Upper lobe of left lung (tissue), 6 donors: Measurements from ENCODE around the gene SLC6A3. TPM values are rescaled to one million over a fixed set of nuclear protein-coding genes. Genes with fewer than 3 reads are reported as not detected.

Experiments
- ATAC-seq, 2 donors: fragments of 200-7000 bp; cut with Tn5 transposase; one replicate each; pipeline ENCODE4 v1.9.1; 2022; ENCODE audit warnings: mild to moderate bottlenecking in 2 of 2, moderate library complexity in 2 of 2; ENCODE audit not compliant: low FRiP score in 2 of 2
- DNase-seq, 2 donors: peaks; one replicate each; pipeline ENCODE4 v3.0.0-alpha.2; 2019 to 2020
- H3K27ac ChIP-seq, 4 donors: fragments of 200-600 bp; sonication (generic); one replicate each; pipeline ENCODE4 v1.5.1; 2016 to 2019
- H3K27me3 ChIP-seq, 4 donors: fragments of 200-600 bp; sonication (generic); one replicate each; pipeline ENCODE4 v1.5.1; 2017 to 2019
- H3K36me3 ChIP-seq, 4 donors: fragments of 200-600 bp; sonication (generic); one replicate each; pipeline ENCODE4 v1.5.1; 2016 to 2019
- H3K4me1 ChIP-seq, 4 donors: fragments of 200-600 bp; sonication (generic); one replicate each; pipeline ENCODE4 v1.5.1; 2018 to 2019
- H3K4me3 ChIP-seq, 4 donors: fragments of 200-600 bp; sonication (generic); one replicate each; pipeline ENCODE4 v1.5.1; 2017 to 2019; ENCODE audit warnings: mild to moderate bottlenecking in 2 of 4, moderate library complexity in 1 of 4
- H3K9me3 ChIP-seq, 4 donors: fragments of 200-600 bp; sonication (generic); one replicate each; pipeline ENCODE4 v1.5.1; 2018 to 2019
- EP300 ChIP-seq, 4 donors: sonication (generic); formaldehyde crosslinking; IDR thresholded peaks; one replicate each; pipeline ENCODE4 v1.5.1; 2017; ENCODE audit warnings: antibody characterized with exemption in 4 of 4, control low read depth in 2 of 4
- POLR2A ChIP-seq, 4 donors: fragments of 450-650 bp; IDR thresholded peaks; one replicate each; pipeline ENCODE4 v1.5.1; 2016 to 2017; ENCODE audit warnings: antibody characterized with exemption in 4 of 4, mild to moderate bottlenecking in 2 of 4
- POLR2AphosphoS5 ChIP-seq, 2 donors: sonication (generic); formaldehyde crosslinking; IDR thresholded peaks; one replicate each; pipeline ENCODE4 v1.5.1; 2017; ENCODE audit warnings: antibody characterized with exemption in 2 of 2
- WGBS, 2 donors: methylation state at CpG; one replicate each; pipeline ENCODE4 v1.1.5; 2017 to 2018; 5-methylcytosine and 5-hydroxymethylcytosine counted together
- total RNA-seq, 6 donors: library from RNA; depleted of rRNA in 4 of 6; stranded (reverse); fragments of >200 nt in 4 of 6; gene quantifications; one replicate each; pipeline versions ENCODE4 v1.1.0 to v1.2.1, GENCODE V29; 2016 to 2021
- TF ChIP-seq, protein P1 (sequence below), 6 experiments: fragments of 450-650 bp in 4 of 6; fragments of 200-600 bp in 2 of 6; sonication (generic) in 2 of 6; IDR thresholded peaks; one replicate each; pipeline ENCODE4 v1.5.1; 2016 to 2019; ENCODE audit warnings: antibody characterized with exemption in 6 of 6
- donor health status: DM: no; HTN: no; CAD: no; lungs with moderate emphysema.
- donor health status: DM: no; HTN: yes; CAD: no; lungs with severe emphysema.

The SLC6A3 gene
- total RNA-seq, 6 donors from 2014 or later = 0.15 to 1.2 (median 0.36) TPM; not detected in 2

DNA sequence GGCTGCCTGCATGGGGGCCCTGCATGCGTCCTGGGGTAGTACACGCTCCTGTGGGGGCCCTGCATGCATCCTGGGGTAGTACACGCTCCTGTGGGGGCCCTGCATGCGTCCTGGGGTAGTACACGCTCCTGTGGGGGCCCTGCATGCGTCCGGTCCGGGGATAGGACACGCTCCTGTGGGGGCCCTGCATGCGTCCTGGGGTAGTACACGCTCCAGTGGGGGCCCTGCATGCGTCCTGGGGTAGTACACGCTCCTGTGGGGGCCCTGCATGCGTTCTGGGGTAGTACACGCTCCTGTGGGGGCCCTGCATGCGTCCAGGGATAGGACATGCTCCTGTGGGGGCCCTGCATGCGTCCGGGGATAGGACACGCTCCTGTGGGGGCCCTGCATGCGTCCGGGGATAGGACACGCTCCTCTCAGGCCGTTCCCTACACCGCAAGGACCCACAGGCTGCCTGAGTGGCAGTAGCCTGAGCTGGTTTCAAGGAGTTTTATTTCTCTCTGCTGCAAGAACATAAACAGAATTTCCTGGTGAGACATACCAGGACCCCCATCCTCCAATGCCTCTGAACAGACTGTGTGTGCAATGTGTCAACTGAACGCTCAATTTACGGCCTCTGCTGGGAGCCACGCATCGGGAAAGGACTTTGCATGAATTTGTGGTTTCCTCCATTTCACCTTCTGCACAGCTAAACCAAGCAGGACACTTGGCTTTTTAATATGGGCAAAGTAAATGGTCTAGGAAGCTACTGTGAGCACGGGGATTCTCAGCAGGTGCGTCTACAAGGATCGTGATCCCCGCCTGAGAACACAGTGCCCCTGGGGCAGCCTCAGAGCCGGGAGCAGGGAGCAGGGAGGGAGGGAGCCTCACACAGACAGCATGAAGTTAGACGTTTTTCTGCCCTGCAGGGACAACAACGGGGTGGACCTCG, 51.4 kb downstream of the SLC6A3 start:
- no peak overlapping the region for H3K4me3 ChIP-seq
- H3K27me3 ChIP-seq = no peaks in the 10 kb centered on the region
- H3K9me3 ChIP-seq = no peaks in the 10 kb centered on the region
- DNase-seq = no peak
- no peak for ATAC-seq
- no peak for TF ChIP-seq POLR2A (IDR thresholded peaks at IDR 0.05)
- TF ChIP-seq, protein P1, sequence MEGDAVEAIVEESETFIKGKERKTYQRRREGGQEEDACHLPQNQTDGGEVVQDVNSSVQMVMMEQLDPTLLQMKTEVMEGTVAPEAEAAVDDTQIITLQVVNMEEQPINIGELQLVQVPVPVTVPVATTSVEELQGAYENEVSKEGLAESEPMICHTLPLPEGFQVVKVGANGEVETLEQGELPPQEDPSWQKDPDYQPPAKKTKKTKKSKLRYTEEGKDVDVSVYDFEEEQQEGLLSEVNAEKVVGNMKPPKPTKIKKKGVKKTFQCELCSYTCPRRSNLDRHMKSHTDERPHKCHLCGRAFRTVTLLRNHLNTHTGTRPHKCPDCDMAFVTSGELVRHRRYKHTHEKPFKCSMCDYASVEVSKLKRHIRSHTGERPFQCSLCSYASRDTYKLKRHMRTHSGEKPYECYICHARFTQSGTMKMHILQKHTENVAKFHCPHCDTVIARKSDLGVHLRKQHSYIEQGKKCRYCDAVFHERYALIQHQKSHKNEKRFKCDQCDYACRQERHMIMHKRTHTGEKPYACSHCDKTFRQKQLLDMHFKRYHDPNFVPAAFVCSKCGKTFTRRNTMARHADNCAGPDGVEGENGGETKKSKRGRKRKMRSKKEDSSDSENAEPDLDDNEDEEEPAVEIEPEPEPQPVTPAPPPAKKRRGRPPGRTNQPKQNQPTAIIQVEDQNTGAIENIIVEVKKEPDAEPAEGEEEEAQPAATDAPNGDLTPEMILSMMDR (IDR thresholded peaks at IDR 0.05) = no peak
- no peak for TF ChIP-seq EP300 (IDR thresholded peaks at IDR 0.05)
- TF ChIP-seq POLR2AphosphoS5 (IDR thresholded peaks at IDR 0.05) = no peak
- H3K36me3 ChIP-seq = no peaks in the 10 kb centered on the region
- H3K4me1 ChIP-seq = no peaks in the 10 kb centered on the region
- H3K27ac ChIP-seq = no peak overlapping the region
- WGBS, 2 donors = 57 to 78% methylated on average over 16 to 33 of the region's 36 CpGs

DNA sequence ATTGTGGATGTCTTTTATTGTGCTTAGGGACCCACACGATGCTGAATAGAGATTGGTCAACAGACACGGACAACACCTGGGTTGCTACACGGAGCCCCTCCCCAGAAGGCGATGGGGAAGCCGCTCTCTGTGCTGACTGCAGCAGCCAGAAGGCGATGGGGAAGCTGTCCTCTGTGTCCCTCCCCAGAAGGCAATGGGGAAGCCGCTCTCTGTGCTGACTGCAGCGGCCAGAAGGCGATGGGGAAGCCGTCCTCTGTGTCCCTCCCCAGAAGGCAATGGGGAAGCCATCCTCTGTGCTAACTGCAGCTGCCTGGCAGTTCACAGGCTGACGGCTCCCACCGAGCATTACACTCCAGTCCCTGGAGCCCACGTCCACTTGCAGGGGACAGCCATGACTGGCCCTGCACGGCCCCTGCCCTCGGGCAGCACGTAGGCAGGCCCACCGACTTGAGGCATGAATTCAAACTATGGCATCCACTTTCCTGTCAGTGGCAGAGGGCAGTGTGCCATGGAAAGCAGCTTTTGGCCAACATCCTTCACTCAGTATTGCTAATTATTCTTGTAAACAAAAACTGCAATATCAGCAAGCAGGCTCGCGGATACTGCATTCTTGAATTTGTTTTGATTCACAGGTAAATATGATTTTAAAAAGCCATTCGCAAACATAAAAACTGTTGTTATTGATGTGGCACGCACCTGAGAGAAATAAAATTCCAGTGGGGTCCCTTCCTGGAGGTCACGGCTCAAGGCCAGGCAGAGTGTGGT, 52.3 kb downstream of the SLC6A3 start:
- H3K4me3 ChIP-seq = no peak overlapping the region
- H3K27me3 ChIP-seq = no peaks in the 10 kb centered on the region
- 71 to 73% methylated on average over 12 to 22 of the region's 22 CpGs for WGBS, 2 donors
- H3K9me3 ChIP-seq = no peaks in the 10 kb centered on the region
- no peaks in the 10 kb centered on the region for H3K36me3 ChIP-seq
- TF ChIP-seq, protein P1 (IDR thresholded peaks at IDR 0.05) = no peak
- no peak for TF ChIP-seq POLR2AphosphoS5 (IDR thresholded peaks at IDR 0.05)
- TF ChIP-seq POLR2A (IDR thresholded peaks at IDR 0.05) = no peak
- TF ChIP-seq EP300 (IDR thresholded peaks at IDR 0.05) = no peak
- H3K27ac ChIP-seq = no peak overlapping the region
- H3K4me1 ChIP-seq = no peaks in the 10 kb centered on the region
- ATAC-seq (peak in 1 of 2 donors; percentile 34), DNase-seq (no peak)

GRCh38 chr5:1392261-1392660, 53.0 kb downstream of the SLC6A3 start:
- 84 to 88% methylated on average over 6 to 11 of the region's 11 CpGs for WGBS, 2 donors
- ATAC-seq (no peak), DNase-seq (no peak)
- Histone ChIP-seq H3K27ac (no peak overlapping the region), H3K36me3 (no peaks in the 10 kb centered on the region), H3K4me3 (no peak overlapping the region), H3K4me1 (no peaks in the 10 kb centered on the region), H3K27me3 (no peaks in the 10 kb centered on the region), H3K9me3 (no peaks in the 10 kb centered on the region)
- TF ChIP-seq POLR2AphosphoS5 (IDR thresholded peaks at IDR 0.05) (no peak), POLR2A (IDR thresholded peaks at IDR 0.05) (no peak), EP300 (IDR thresholded peaks at IDR 0.05) (no peak)
- TF ChIP-seq, protein P1 (IDR thresholded peaks at IDR 0.05) = no peak

DNA sequence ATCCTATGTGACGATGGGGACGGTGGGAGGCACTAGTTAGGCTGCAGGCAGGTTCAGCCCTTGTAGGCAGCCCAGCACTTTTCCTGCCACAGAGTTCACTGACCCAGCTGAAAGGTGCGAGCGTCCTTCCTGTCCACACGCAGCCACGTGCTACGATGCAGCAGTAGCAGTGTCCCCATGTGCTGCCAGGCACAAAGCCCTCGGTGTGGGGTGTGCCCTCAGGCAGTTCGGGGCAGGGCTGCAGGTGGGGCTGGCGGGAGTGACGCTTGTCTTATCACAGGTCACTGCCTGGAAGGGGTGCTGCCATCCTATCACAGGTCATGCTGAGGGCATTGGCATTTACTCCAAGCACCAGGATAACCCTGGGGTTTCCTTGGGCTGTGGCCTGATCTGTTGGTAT, 53.5 kb downstream of the SLC6A3 start:
- peaks cover 0 to 4% (median 2%) of the 10 kb centered on the region in 4 donors for H3K4me1 ChIP-seq
- DNase-seq = no peak
- no peak overlapping the region for H3K4me3 ChIP-seq
- H3K36me3 ChIP-seq = no peaks in the 10 kb centered on the region
- ATAC-seq = no peak
- no peaks in the 10 kb centered on the region for H3K27me3 ChIP-seq
- H3K9me3 ChIP-seq = no peaks in the 10 kb centered on the region
- TF ChIP-seq EP300 (IDR thresholded peaks at IDR 0.05) (no peak), POLR2AphosphoS5 (IDR thresholded peaks at IDR 0.05) (no peak), POLR2A (IDR thresholded peaks at IDR 0.05) (no peak)
- TF ChIP-seq, protein P1 (IDR thresholded peaks at IDR 0.05) = no peak
- WGBS, 2 donors = 67 to 75% methylated on average over 6 to 7 of the region's 11 CpGs
- H3K27ac ChIP-seq = no peak overlapping the region
